GM19467 (cell line): Measurements from ENCODE around the gene LPAR5.

Experiments used
- ATAC-seq: cut with Tn5 transposase; IDR thresholded peaks from one replicate; pipeline ENCODE4 v1.9.1; 2021; ENCODE audit warnings: mild to moderate bottlenecking, moderate library complexity; ENCODE audit not compliant: unreplicated experiment

The LPAR5 gene

DNA sequence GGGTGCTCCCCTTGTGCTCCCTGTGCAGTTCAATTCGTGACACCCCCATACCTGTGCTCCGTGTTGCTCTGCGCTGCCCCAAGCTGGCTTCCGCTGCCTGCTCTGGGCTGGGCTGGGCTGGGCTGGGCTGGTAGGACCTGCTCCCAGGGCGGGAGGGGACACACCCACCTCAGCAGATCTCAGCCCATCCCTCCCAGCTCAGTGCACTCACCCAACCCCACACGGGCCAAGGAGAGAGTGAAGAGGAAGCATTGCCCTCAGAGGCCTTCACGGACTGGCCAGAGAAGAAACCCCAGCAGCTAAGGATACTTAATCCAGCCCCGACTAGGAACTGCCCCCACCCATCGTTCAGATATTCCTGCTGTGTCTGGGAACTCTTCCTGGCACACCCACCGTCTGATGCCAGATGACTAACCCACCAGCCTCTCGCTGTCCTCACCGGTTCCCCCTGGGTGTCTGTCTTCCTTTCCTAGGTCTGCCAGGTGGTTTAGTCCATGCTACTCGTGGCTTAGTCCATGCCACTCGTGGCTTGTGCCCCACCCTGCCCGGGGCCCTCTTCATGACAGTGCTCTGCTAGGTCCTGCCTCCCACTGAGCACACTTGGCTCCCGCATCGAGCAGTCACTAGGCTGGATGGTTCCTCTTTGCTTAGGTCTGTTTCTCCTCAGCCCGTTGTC is at the start of gene LPAR5:
Gene LPAR5 (minus strand): TSS at position 104 of the 676 bp plus-strand sequence. CDS start 14,711 bp downstream, outside the sequence.
- ATAC-seq = no peak

DNA sequence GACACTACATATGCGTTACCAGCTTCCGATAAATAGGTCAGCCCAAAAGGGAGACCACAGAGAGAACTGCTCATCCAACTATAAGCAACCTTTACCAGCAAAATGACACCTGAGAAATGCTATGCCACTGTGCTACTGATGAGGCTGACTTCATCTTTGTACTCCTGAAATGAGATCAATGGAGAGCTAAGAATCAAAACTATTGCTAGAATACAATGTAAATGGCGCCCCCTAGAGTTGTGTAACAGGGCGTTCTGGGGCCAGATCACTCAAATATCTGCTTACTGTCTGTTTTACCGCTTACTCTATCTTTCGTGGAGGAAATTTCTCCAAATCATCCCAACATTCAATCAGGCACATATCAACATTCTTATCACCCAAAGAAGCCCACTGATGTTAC is 48.9 kb upstream of the LPAR5 start:
- no peak for ATAC-seq

DNA sequence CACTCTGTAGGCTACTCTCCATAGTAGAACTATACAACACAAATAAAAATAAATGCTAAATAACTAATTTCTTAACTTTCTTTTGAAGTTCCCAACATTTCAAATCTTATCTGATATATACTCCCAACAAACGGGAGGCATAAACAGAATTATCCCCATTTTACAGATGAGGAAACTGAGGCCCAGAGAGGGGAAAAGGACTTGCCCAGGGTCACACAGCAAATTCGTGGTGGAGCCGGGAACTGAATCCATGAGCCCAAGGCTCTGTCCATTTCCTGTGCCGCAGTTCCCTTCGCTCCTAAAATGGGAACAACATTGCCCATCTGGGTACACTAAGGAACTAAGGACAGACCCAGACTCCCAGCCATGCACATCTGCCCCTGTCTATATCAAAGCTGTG is 41.2 kb upstream of the LPAR5 start:
- ATAC-seq = no peak

DNA sequence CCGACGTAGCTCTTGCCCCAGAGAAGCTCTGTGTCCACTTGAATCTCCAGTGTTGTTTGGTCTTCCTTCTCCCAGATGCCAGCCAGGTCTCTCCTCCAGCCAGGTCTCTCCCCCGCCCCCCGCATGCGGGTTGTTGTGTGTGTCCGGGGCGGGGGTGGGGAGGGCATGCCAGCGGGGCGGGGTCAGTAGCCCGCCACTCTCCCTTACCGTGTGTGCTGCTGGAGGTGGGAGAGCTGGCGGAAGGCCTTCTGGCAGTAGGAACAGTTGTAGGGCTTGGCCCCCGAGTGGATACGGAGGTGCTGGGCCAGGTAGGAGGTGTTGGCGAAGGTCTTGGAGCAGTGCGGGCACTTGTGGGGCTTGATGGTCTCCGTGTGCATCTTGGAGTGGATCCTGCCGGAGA is 36.4 kb upstream of the LPAR5 start:
- ATAC-seq = no peak

DNA sequence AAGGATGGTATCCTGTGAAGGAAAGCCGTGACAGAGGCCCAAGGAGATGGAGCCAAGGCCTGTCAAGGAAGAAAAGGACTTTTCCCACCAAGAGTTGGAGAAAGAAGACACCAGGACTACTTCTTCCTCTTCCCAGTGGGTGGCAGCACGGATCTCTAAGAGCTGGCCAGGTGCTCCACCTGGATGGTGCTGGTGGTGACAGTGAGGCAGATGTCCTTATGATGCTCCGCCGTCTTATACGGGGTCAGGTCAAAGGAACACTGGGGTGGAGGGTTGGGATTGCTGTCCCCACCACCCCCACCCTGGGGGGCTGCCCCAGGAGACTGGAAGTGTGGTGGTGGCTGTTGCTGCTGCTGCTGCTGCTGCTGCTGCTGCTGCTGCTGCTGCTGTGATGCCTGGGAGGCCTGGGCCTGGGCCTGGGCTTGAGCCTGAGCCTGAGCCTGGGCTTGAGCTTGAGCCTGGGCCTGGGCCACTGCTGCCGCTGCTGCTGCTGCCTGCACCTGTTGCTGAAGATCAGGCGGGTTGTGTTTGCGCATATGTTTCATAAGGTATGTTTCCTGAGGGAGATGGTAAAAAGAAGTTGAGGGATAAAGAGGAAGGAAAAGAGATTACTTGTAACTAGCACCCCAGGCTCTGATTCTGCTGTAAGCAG is 31.9 kb upstream of the LPAR5 start:
- no peak for ATAC-seq

DNA sequence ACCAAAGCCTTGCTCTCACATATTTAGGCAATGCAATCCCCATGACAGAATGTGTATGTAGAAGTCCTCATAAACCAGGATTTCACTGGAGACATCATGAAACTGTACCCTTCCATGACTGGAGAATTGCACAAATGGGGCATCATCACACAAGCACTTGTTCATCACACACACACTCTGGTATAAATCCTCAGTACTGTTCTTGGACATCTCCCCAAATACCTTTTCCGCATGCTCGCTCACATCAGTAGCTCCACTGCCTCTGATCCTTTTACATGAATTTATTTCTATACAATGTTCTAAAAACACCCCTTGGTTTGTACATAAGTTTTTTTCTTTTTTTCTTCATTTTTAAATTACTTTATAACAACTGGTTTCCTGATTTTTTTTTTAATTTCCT is 30.5 kb upstream of the LPAR5 start:
- ATAC-seq = no peak

DNA sequence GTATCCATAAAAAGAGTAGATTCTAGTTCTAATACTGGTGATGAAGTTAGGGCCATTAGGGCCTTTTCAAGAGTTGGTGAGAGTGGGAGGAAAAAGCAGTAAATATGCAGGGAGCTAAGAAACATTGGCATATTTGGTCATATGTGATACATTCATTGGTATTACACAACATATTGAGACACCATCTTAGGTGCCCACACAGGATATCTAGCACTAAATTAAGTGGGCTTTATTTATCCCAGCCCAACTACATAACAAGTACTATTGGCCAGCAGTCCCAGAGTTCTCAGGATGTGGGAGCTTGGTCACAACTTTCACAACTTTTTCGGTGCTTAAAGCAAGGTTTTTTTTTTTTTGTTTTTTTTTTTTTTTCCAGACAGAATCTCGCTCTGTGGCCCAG is 29.1 kb upstream of the LPAR5 start:
- ATAC-seq = no peak

DNA sequence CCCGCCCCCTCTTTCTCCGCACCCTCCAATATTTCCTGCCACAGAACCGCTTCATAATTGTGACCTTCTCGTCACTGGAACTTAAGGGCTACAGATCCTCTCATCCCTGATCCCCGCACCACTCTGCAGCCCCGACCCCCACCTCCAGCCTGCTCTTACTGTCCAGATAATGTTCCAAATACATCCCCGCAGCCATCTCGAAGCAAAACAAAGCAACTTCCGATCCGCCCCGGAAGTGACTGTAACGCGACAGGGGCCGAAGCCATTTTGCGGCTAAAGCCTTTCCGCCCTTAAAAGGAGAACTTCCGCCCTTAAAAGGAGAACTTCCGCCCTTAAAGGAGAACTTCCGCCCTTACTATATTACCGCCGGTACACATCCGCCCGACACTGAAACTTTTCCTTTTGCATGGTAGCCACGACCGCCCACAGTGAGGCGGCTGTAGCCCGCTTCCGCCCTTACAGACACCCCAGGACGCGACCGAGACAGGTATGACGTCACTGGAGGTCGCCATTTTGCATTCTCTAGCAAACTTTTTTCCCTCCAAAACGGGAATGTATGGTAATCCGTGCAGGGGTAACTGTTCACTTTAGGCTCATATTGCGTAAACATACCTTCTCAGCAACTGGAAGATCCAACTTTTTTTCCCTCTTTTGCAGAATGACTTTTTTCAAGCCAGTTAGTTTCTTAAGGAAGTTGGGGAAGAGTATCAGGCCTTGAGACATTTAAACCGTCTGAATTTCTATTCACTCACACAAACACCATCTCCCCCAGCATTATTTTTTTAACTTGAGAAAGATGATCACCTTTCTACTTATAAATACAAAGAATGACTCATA is 27.4 kb upstream of the LPAR5 start, which contains the start of gene ING4:
Gene ING4 (minus strand): TSS at position 214 of the 837 bp plus-strand sequence. CDS start 18 bp downstream, at position 196.
- peak; percentile 97 for ATAC-seq

DNA sequence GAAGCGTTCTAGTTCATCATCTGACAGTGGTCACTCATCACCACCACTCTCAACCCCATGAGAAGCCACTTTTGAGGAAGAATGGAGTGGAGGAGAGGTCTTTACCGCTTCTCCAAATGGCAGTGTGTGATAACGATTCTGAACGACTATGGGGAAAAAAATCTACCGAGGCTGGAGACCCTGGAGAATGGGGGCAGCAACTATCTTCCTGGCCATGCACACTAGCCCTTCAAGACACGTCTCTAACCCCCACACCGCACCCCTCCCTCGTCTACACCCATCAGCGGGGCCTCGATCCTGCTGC is 26.8 kb upstream of the LPAR5 start:
- no peak for ATAC-seq

DNA sequence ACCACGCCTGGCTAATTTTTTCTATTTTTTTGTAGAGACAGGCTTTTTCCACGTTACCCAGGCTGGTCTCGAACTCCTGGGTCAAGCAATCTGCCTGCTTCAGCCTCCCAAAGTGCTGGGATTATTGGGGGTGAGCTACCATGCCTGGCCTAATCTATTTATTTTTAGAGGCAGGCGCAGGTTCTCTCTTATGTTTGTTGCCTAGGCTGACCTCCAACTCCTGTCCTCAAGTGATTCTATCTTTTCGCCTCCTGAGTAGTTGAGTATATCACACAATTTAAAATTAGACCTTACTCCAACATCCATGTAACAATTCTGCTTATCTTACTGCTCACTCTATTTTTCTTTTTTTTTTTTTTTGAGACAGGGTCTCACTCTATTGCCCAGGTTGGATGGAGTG is 18.2 kb upstream of the LPAR5 start:
- ATAC-seq = no peak

DNA sequence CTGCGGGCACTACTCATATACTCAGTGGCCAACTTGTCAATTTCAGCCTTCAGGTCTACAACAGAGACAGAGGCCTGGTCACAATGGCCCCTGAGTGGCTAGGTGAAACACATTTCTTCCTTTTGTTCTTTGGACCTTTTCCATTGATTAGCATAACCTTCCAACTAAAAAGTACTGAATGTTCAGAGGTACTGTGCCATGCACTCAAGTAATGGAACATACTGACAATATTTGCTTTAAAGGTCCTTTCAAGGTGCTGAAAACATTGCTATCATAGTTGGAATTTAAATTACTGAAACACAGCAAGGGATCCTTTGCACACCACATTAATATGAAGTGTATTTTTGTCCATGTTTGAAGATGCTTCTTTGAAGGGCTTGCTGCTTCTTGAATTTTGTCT is 17.6 kb upstream of the LPAR5 start:
- no peak for ATAC-seq

DNA sequence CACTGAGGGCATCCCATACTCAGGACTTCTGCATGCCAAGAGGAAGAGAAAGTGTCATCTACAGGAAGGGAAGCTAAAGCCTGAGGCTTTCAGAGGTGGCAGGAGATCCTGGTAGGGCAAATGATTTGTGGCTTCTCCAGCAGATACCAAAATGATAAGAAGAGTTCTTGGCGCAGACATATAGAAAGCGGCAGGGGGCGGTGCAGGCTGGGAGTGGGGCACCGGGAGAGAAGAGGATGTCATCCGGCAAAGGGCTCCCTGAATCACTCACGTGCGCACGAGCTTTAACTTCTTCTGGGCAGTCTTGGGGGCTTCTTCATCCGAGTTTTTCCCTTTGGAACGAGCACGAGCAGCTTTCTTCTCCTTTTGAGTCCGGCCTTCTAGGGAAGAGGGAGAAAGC is 16.6 kb upstream of the LPAR5 start:
- no peak for ATAC-seq

DNA sequence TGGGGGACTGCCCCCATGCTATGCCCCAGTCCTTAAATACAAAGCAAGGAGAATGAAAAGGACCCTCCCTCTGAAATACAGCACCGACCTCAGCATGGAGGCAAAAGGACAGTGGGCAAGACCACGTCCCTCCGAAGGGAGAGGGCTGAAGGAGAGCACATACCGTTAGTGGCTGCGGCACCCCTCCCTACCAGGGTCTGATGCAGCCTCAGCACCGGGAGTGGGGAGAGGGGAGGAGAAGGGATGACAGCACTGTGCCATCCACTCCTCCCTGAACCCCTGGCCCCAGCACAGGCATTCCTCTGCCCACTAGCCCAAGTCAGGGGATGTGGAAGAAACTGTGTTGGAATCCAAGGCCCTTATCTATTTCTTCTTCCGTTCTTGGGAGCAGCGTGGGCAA is 15.1 kb upstream of the LPAR5 start:
- ATAC-seq = no peak

DNA sequence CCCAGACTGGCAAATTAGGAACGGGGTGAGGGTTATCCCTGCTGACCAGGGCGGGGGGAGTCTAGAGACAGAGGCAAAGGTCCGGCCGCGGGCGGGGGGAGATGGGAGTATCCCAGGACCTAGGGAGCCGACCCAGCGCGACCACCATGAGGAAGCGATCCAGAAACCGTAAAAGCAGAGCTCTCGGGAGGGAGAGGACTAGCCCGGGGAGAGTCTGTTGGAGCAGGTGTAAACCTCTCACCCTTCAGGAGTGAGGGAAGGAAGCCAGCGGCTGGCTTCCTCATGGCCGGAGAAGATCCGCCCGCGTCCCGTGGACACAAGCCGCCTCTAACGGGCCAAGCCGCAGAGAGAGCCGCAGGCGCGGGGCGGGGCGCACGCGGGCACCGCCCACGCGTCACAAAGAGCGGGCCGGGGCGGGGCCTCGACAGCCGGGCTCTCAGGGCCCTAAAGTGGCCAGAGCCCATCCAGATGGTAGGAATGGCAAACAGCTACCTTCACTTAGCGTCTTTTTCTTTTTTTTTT is 11.4 kb upstream of the LPAR5 start, which contains the start of gene ACRBP:
Gene ACRBP (minus strand): TSS at position 350 of the 522 bp plus-strand sequence. CDS start 66 bp downstream, at position 284.
- no peak for ATAC-seq

DNA sequence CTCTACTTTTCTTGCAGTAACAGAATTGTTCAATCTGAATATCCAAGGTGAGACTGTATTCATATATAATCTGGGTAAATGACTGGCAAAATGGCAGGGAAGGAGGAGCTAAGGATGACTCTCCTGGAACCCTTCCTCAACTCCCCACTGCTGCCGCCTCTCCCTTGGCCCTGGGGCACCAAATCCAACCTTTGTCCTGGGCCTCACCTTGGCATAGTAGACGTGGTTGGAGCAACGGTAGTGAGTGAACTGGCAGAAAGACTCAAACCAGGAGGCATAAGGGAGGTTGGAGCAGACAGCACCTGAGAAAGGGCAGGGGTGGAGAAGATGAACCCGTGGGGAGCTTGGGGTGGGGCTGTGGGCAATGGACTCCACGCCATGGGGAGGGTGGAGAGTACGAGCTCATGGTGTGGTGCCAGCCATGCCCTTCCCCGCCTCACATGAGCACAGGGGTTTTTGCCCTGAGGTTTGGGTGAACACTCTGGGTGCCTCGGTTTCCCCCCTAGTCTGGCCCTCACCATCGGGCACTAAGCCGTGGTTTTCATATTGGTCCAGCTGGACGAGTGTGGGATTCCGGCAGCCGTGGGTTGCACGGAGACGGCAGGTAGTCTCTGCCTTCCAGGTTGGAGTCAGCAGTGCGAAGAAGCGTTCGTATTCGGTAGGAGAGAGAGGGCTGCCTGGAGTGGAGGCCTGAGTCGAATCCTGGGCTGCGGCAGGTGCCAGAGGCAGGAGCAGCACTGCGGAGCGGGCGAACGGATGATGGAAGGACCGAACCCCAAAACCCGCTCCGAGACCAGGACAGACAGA is 10.7 kb upstream of the LPAR5 start:
- ATAC-seq = no peak

DNA sequence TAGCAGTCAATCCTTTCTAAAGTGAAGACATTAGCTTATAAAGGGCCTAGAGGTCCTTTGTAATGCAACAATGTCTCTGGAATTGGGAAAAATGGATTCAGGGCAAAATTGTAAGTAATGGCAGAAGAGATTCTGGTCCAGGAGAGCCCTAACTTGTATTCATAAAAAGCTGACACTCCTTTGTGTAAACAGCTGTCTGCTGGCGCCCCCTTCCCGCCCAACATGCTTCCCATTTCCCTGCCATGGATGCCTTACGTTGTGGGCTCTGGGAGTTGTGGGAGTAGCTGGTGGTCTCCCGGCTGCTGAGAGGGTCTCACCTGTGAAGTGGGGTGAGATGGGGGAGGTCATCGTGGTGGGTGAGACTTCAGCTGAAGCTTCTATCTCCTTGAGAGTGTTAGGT is 9.1 kb upstream of the LPAR5 start:
- ATAC-seq = no peak

DNA sequence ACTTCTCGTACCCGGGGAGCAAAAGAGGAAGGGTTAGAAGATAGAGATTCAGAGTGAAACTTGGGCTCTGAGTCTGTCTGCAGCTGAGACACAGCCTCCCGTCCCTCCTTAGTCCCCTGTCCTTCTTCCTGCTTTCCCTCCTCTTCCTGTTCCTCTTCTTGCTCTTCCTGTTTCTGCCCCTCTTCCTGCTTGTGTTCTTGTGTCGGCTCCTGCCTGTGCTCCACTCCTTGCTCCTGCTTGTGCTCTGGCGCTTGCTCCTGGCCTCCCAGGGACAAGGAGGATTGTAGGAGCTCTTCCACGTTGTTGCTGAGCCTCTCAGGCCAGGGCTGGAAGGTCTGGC is 8.5 kb upstream of the LPAR5 start:
- ATAC-seq = no peak

DNA sequence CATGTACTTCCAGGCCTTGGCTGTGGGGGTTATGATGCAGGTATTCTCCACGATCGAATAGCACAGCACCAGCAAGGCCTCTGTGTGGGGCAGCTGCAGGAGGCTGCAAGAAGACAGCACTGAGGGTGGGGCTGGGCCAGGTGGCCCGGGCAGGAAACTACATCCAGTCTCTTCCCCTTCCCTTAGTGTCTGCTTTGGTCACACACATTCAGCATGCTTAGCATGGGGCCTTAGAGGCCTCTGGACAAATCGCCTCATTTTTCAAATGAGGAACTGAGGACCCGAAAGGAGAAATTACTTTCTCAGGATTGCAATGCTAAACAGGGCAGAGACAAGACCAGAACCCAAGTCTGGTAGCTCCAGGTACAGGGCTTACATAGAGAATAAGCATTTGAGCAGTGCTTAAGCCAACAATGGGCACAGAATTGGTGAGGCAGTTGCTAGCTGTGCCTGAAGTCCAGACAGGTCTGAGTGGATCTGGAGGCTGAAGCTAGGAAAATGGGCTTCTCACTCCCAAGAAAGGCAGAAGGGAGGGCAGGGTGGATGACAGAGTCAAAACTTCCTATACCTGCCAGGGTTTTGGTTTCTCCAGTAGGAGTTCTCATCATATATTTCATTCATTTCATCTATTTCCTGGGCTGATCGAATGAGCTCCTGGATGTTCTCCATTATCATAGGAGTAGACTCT is 8.0 kb upstream of the LPAR5 start:
- no peak for ATAC-seq

DNA sequence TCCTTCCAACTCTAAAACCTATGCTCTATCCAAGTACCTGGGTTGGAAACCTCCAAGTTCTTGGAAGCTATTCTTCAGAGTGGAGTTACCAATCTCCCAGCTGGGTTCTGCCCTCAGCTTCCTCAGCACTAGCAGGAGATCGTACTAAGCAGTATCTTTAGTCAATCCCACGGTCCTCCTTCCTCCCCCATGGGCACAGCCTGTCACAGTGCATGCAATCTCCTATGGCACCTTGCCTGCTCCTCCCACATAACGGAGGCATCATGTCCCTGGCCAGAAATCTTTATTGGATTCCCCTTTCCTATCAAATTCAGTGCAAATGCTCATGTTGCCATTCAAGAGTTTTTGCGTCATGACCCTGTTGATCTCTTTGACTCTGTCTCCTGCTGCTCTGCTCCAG is 5.4 kb upstream of the LPAR5 start:
- no peak for ATAC-seq

DNA sequence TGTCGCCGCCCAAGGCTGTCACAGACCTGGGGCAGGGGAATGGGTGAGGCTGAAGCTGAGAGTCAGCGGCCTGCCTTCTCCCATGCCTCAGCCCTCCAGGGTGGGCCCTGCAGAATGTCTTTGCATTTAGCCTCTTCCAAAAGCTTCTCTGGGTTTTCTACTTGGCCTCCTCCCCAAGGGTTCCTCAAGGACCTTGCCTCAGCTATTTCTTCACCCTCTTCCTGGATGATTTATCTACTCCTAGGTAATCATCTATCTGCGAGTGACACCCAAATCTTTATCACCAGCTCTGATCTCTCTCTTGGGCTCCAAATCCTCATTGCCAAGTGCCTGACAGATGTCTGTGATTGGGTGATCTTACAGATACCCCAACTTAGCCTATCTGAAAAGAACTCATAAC is 4.7 kb upstream of the LPAR5 start:
- ATAC-seq = no peak
